Osteoblast (primary cell): Measurements from ENCODE around the gene MYOZ2. TPM values are rescaled to one million over a fixed set of nuclear protein-coding genes. Genes with fewer than 3 reads are reported as not detected.

Source experiments
- DNase-seq: peaks from one replicate; pipeline ENCODE4 v3.0.0; 2011; ENCODE audit warnings: low spot score, mixed read lengths; ENCODE audit not compliant: insufficient read length; ENCODE audit errors: missing footprints
- H2AFZ ChIP-seq: 2 replicates; pipeline ENCODE4 v1.6.0; 2011; ENCODE audit warnings: mild to moderate bottlenecking, low read length
- H3K27ac ChIP-seq: 2 replicates; pipeline ENCODE4 v1.5.1; 2011; ENCODE audit warnings: mild to moderate bottlenecking, low read depth, low read length, moderate library complexity
- H3K27me3 ChIP-seq: 2 replicates; pipeline ENCODE4 v1.6.0; 2012; ENCODE audit warnings: mild to moderate bottlenecking, control low read depth, inconsistent platforms, low read length, moderate library complexity; ENCODE audit not compliant: insufficient read depth
- H3K36me3 ChIP-seq: 2 replicates; pipeline ENCODE4 v1.5.1; 2011; ENCODE audit warnings: mild to moderate bottlenecking, low read length, control low read depth, moderate library complexity; ENCODE audit not compliant: insufficient read depth
- H3K4me1 ChIP-seq: 2 replicates; pipeline ENCODE4 v1.5.1; 2011; ENCODE audit warnings: mild to moderate bottlenecking, low read length, control low read depth, moderate library complexity; ENCODE audit not compliant: insufficient read depth
- H3K4me2 ChIP-seq: 2 replicates; pipeline ENCODE4 v1.6.0; 2011; ENCODE audit warnings: mild to moderate bottlenecking, low read length; ENCODE audit not compliant: insufficient read depth
- H3K4me3 ChIP-seq: fragments of 200-600 bp; sonication (generic); 3 replicates; pipeline ENCODE4 v1.5.1; 2012; ENCODE audit warnings: mild to moderate bottlenecking, low read length, inconsistent platforms; ENCODE audit not compliant: insufficient read depth
- H3K79me2 ChIP-seq: 2 replicates; pipeline ENCODE4 v1.6.0; 2012; ENCODE audit warnings: mild to moderate bottlenecking, low read length, control low read depth, inconsistent platforms; ENCODE audit not compliant: insufficient read depth
- H3K9me3 ChIP-seq: 2 replicates; pipeline ENCODE4 v1.5.1; 2011; ENCODE audit warnings: low read depth, low read length, control low read depth
- H4K20me1 ChIP-seq: 2 replicates; pipeline ENCODE4 v1.6.0; 2012; ENCODE audit warnings: mild to moderate bottlenecking, low read length, control low read depth; ENCODE audit not compliant: insufficient read depth
- total RNA-seq: library from RNA; depleted of rRNA; stranded (reverse); fragments of >200 nt; gene quantifications from 2 replicates; pipeline ENCODE4 v1.2.3, GENCODE V29; 2012
- TF ChIP-seq, protein P1 (sequence below): IDR thresholded peaks from 2 replicates; pipeline ENCODE4 v1.5.1; 2011; ENCODE audit warnings: mild to moderate bottlenecking, low read depth, low read length, moderate library complexity; ENCODE audit errors: extremely low read depth

MYOZ2 gene
- total RNA-seq, 1 donor: 0.36 TPM

DNA sequence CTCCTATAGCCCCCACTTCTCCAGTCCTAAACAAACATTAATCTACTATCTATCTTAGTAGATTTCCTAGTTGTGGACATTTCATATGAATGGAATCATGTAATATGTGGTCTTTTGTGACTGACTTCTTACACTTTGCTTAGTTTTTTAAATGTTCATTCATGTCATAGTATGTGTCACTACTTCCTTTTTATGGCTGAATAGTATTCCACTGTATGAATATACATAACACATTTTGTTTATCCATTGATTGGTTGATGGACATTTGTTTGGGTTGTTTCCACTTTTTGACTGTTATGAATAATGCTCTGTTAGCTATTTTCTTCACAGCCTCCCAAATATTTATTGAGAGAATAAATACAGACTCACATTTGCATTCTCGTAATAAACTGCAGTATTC is 96.7 kb downstream of the MYOZ2 start:
- H3K79me2 ChIP-seq: peaks cover 42% of the 10 kb centered on the region
- no peak overlapping the region for H2AFZ ChIP-seq
- no peak overlapping the region for H3K4me3 ChIP-seq
- DNase-seq: no peak
- no peaks in the 10 kb centered on the region for H4K20me1 ChIP-seq
- H3K27ac ChIP-seq: no peak overlapping the region
- H3K4me1 ChIP-seq: peaks cover 14% of the 10 kb centered on the region
- no peak overlapping the region for H3K4me2 ChIP-seq
- no peaks in the 10 kb centered on the region for H3K27me3 ChIP-seq
- no peaks in the 10 kb centered on the region for H3K9me3 ChIP-seq
- TF ChIP-seq, protein P1, sequence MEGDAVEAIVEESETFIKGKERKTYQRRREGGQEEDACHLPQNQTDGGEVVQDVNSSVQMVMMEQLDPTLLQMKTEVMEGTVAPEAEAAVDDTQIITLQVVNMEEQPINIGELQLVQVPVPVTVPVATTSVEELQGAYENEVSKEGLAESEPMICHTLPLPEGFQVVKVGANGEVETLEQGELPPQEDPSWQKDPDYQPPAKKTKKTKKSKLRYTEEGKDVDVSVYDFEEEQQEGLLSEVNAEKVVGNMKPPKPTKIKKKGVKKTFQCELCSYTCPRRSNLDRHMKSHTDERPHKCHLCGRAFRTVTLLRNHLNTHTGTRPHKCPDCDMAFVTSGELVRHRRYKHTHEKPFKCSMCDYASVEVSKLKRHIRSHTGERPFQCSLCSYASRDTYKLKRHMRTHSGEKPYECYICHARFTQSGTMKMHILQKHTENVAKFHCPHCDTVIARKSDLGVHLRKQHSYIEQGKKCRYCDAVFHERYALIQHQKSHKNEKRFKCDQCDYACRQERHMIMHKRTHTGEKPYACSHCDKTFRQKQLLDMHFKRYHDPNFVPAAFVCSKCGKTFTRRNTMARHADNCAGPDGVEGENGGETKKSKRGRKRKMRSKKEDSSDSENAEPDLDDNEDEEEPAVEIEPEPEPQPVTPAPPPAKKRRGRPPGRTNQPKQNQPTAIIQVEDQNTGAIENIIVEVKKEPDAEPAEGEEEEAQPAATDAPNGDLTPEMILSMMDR: no peak
- peaks cover 19% of the 10 kb centered on the region for H3K36me3 ChIP-seq

DNA sequence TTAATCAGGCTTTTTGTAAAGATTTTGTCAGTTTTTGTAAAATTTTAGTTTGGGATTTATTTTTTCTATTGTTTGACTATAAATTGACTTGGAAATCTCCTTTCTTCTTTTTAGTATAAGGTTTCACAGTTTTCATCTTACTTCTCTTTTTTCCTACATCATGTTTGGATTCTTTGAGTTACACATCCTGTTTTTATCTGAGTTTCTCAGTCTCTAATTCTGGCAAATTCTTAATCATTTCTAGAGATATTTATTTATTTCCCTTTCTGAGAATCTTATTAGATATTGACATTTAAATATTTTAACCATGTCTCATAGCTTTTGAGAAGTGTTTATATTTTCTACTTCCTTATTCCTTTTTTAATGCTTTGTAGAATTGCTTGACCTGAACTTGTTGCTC is 97.6 kb downstream of the MYOZ2 start:
- DNase-seq: no peak
- no peak overlapping the region for H2AFZ ChIP-seq
- H3K9me3 ChIP-seq: no peaks in the 10 kb centered on the region
- H4K20me1 ChIP-seq: no peaks in the 10 kb centered on the region
- TF ChIP-seq, protein P1: no peak
- H3K4me3 ChIP-seq: no peak overlapping the region
- peaks cover 19% of the 10 kb centered on the region for H3K36me3 ChIP-seq
- H3K27ac ChIP-seq: no peak overlapping the region
- H3K4me2 ChIP-seq: no peak overlapping the region
- H3K27me3 ChIP-seq: no peaks in the 10 kb centered on the region
- peaks cover 41% of the 10 kb centered on the region for H3K79me2 ChIP-seq
- H3K4me1 ChIP-seq: peaks cover 7% of the 10 kb centered on the region

DNA sequence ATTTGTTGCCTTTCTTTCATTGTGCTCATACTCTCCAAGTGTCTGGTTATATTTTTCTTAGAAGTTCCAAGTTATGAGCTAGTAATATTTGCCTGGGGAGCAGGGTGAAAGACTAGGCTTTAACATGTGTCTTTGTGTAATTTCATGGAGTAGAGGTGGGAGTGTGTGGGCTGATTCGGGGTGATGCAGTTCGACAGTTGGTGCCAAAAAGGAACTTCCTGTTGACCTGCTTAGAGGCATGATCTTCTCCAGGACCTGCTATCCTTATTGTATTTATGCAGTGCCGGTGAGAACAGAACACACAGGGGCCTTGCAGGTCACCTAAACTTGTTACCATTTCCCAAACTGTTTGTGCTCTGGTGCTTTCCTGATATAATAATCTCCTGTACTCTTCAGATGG is 98.1 kb downstream of the MYOZ2 start:
- H3K4me2 ChIP-seq: no peak overlapping the region
- DNase-seq: no peak
- H3K27ac ChIP-seq: no peak overlapping the region
- TF ChIP-seq, protein P1: no peak
- H3K27me3 ChIP-seq: no peaks in the 10 kb centered on the region
- H3K9me3 ChIP-seq: no peaks in the 10 kb centered on the region
- H4K20me1 ChIP-seq: no peaks in the 10 kb centered on the region
- peaks cover 38% of the 10 kb centered on the region for H3K79me2 ChIP-seq
- no peak overlapping the region for H3K4me3 ChIP-seq
- H3K36me3 ChIP-seq: peaks cover 19% of the 10 kb centered on the region
- H2AFZ ChIP-seq: no peak overlapping the region
- peaks cover 7% of the 10 kb centered on the region for H3K4me1 ChIP-seq

DNA sequence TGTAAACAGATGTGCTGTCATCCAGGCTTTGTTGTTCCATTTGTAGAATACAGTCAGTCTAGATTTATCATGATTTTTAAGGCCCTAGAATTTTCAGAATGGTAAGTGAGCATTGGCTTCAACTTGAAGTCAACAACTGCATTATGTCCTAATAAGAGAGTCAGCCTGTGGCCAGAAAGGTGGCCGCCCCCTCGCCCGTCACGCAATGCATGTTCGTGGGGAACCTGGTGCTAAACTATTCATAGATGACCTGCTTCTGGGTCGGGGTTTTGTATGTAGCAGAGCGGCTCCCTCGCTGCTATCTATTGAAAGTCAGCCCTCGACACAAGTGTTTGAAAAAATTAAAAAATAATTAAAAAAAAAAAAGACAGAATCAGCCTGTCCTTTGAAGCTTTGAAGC is 101.6 kb downstream of the MYOZ2 start:
- Histone ChIP-seq H4K20me1 (no peaks in the 10 kb centered on the region), H3K4me1 (peaks cover 7% of the 10 kb centered on the region), H3K4me2 (no peak overlapping the region), H3K4me3 (no peak overlapping the region), H3K27me3 (no peaks in the 10 kb centered on the region), H3K79me2 (peaks cover 18% of the 10 kb centered on the region), H2AFZ (no peak overlapping the region), H3K9me3 (no peaks in the 10 kb centered on the region), H3K27ac (no peak overlapping the region), H3K36me3 (peaks cover 20% of the 10 kb centered on the region)
- TF ChIP-seq, protein P1: no peak
- DNase-seq: no peak

Other genes starting within 250 kb of the MYOZ2 start
- gene SYNPO2, start 247.0 kb upstream of the MYOZ2 start, total RNA-seq: 20.9 and 34.0 TPM in 2 replicates
- gene USP53, start 76.9 kb downstream of the MYOZ2 start, total RNA-seq: 61.9 and 70.7 TPM in 2 replicates
- not detected in 2 replicates for gene FABP2, start 186.3 kb downstream of the MYOZ2 start, total RNA-seq